ENCODE measurements around the gene C1QL1.
A peak's percentile ranks its signal among the peaks of the same experiment; 100 is the strongest.

Gene C1QL1

DNA sequence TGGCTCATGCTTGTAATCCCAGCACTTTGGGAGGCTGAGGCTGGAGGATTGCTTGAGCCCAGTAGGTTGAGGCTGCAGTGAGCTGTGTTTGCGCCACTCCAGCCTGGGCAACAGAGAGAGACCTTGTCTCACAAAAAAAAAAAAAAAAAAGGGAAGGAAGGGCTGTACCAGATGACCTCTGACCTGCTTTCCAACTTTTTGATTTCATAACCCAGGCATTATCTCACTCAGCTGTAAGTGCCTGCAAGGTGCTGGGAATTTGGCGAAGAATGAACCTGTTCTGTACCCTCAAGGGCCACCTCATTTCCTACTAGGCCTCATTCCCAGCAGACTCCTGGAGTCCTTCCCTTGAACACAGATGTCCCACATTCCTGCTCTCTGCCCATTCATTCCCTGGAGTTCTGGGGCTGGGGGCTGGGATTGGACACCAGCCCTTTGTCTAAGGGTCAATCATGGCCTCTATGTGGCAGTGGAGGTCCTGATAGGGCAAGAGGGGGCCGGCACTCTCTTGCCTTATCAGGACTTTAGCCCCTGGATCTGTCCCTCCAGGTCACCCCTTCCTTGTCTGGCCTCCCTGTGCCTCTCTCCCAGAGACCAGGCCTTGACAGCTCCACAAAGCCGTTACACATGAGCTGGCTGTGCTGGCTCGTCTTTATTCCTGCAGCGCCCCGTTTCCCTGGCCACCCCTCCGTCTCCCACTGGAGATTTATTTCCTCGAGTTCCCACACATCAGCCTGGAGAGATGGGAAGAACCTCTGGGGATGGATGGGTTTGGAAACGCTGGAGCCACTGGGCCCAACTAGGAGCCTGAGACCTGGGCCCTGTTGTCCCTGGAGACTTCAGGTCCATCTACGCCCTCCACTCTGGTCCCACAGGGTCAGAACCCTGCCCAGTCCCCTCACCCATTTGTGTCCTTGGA is 52.0 kb downstream of the C1QL1 start:
- no peak for DNase-seq (ENCODE audit: low read depth in 2 of 2, low spot score in 1 of 2)

DNA sequence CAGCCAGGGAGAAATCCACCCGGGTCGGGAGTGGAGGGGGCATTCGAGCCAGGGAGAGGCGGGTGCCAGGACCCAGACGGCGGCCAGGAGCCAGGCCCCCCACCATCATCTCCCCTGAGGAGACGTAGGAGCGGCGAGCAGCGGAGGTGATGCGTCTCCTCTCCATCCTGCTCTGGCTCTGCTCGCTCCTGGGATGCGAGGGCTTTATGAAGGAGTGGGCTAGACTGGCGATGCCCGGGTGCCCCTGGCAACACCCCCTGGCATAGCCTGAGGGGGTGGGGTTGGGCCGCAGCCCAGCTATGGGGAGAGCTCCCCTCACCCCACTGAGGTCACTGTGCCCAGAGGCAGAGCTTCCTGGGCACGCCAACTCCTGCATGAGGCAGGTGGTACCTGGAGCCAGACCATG is 52.8 kb downstream of the C1QL1 start, which contains the start of gene GFAP:
Gene GFAP, minus strand, starts transcription at position 180 of the 406 bp plus-strand sequence. Its CDS starts 14 bp downstream, at position 166.
- DNase-seq (ENCODE audit: low read depth in 2 of 2, low spot score in 1 of 2), result no peak

DNA sequence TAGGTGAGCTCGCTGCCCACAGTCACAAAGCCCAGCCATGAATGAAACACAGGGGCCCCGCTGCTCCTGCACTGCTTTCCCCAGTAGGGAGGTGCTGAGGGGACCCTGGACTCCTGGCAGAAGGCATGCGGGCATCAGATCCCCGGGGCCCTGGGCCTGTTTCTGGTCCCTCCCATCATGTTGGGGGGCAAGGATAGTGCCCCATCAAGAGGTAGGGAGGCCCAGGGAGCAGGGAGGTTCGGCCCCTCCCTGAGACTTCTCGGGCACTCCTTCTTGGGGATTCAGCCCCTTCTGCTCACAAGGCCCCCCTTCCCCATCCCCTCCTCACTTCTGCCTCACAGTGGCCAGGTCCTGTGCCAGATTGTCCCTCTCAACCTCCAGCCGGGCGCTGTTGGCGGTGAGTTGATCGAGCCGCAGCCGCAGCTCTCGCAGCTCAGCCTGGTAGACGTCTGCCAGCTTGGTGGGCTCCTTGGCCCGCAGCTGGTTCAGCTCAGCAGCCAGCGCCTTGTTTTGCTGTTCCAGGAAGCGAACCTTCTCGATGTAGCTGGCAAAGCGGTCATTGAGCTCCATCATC is 53.3 kb downstream of the C1QL1 start:
- DNase-seq (ENCODE audit: low read depth in 2 of 2, low spot score in 1 of 2), result no peak

DNA sequence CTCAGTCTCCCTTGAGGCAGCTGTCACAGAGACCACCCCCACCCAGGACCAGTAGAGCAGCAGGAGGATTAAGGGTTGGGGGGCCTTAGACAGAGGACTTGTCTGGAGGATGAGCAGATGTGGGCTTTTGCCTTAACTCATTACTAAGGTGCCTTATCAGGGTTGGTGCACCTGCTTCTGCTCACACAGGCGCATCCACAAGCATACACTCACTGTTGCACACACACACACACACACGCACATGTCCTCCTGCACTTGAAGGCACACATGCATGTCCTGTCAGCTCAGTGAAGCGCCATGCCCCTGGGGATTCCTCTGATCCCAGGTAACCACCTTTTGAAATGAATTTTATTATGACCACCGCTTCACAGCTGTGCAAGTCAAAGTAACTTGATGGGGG is 54.0 kb downstream of the C1QL1 start:
- no peak for DNase-seq (ENCODE audit: low read depth in 2 of 2, low spot score in 1 of 2)

DNA sequence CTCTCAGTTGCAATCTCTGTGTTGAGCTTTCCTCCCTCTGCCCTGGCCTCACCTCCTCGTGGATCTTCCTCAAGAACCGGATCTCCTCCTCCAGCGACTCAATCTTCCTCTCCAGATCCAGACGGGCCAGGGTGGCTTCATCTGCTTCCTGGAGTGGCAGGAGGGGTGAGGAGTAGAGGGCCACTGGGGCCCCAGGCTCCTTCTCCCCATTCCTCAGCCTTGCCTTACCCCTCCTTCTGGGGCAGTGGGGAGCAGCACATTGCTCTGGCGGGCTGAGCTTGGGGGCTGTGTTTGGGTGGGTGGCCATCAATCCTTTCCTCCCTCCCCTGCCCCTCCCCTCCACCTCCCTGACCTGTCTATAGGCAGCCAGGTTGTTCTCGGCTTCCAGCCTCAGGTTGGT is 54.4 kb downstream of the C1QL1 start:
- DNase-seq (ENCODE audit: low read depth in 2 of 2, low spot score in 1 of 2), result no peak

DNA sequence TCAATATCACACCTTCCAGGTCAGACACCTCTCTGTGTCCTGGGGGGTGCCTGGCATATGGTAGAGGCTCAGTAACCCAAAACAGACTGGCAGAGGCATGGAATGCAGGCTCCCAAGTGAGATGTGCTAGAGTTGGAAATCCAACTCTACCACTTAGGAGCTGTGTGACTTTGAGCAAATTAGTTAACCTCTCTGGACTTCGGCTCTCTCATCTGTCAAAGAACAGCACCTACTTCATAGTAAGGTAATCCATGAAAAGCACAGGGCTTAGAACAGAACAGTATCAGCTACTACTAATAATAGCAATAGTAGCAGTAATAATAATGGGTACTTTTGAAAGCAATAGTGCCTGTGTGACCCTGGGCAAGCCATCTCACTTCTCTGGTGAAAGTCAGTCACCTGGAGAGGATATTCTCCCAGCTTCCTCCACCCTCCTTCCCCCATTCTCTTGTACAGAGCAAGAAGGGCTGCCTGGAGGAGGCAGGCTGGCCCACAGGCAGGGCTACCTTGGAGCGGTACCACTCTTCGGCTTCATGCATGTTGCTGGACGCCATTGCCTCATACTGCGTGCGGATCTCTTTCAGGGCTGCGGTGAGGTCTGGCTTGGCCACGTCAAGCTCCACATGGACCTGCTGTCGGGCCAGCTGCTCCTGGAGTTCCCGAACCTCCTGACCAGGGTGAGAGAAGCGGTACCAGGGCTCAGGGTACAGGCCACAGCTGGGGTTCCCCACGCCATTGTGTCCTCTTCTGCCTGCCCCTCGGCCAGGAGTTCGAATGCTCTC is 55.1 kb downstream of the C1QL1 start:
- no peak for DNase-seq (ENCODE audit: low read depth in 2 of 2, low spot score in 1 of 2)

DNA sequence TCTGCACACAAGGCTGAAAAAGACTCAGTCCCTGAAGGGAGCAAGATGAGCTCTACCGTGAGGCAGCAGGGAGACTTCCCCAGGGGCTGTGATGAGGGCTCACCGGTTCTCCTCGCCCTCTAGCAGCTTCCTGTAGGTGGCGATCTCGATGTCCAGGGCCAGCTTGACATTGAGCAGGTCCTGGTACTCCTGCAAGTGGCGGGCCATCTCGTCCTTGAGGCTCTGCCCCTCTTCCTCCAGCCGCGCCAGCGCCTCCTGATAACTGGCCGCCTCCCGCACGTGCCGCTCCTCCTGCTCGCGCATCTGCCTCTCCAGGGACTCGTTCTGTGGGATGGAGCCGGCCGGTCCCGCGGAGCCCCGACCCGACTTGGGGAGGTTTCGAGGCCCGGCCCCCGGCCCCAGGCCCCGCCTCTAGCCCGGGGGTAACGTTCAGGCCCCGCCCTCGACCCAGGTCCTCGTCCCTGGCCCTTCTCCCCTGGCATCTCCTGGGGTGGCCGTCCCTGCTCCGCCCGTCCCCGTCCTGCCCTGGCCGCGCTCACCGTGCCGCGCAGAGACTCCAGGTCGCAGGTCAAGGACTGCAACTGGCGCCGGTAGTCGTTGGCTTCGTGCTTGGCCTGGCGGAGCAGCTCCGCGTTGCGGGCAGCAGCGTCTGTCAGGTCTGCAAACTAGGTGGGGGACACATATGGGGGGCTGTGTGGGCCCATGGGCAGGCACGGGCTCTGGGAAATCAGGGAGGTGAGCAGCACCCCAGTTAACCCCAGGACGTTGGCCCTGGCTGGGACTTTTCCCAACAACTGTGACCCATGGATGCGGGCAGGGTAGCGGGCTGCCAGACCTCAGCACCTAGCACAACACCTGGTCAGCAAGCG is 56.7 kb downstream of the C1QL1 start:
- peak in 1 of 2 donors; percentile 31 for DNase-seq (ENCODE audit: low read depth in 2 of 2, low spot score in 1 of 2)

DNA sequence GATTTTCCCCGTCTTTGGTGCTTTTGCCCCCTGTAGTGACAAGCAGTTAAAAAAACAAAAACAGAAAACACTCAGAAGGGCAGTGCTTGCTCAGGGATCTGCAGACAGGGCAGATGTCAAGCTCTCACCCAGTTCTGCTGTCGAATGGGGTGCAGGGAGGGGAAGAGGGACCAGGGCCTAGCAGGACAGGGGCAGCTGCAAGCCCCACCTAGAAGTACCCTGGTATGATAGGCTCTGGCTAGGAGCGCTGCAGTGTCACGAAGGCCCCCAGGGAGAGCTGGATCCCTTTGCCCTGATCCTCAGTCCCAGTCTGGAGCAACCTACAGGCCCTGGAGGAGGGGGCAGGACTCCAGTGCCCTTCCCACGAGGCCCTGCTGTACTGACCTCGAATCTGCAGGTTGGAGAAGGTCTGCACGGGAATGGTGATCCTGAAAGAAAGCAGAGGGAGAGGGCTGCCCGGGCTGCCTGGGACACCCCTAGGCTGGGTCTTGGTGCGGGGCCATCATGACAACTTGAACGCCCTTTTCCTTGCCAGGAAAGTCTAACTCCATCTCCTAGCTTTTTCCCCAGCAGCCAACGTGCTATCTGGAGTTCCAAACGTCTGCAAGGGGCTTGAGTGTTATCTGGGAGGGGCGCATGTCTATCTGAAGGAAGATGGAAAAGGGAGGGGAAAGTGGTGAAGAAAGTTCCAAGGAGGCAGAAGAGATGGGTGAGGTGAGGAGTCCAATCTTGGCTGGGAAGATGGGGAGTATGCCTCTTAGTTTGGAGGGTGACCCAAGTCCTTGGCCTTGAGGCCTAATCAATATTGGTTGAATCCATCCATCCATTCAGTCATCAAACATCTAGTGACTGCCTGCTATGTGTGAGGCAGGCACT is 57.6 kb downstream of the C1QL1 start:
- DNase-seq (ENCODE audit: low read depth in 2 of 2, low spot score in 1 of 2), result no peak

Data from stimulated activated CD8-positive, alpha-beta memory T cell treated with anti-CD3 and anti-CD28 coated beads, Interleukin-4, amount 100 ng/mL, for 1 hour (primary cell).